HCT116 (cell line): ENCODE results near the gene ZBTB7C. TPM values are rescaled to one million over a fixed set of nuclear protein-coding genes. Genes with fewer than 3 reads are reported as not detected.

Experiments
- ATAC-seq: fragments of 200-7000 bp; cut with Tn5 transposase; 2 replicates; pipeline ENCODE4 v1.9.1; 2020; ENCODE audit warnings: mild to moderate bottlenecking, moderate library complexity
- BruUV-seq: library from RNA; stranded (reverse); fragments of 400-500 nt; replicated peaks from 2 replicates; lab custom pipeline; 2021; lab: Mats Ljungman, UMichigan
- CTCF ChIA-PET: fragments of 300-600 bp; sonication (Branson Sonifier 250); formaldehyde crosslinking; loops from one replicate; lab custom pipeline; 2021; ENCODE audit warnings: antibody characterized with exemption; lab: Charles Lee
- POLR2A ChIA-PET: fragments of 300-600, 350-600 bp; sonication (Branson Sonifier 250); formaldehyde crosslinking; loops from one replicate; lab custom pipeline; 2021; ENCODE audit warnings: antibody characterized with exemption; lab: Charles Lee
- RAD21 ChIA-PET, 2 experiments: fragments of 300-600 bp; sonication (Branson Sonifier 250); formaldehyde crosslinking; loops; one replicate each; lab custom pipeline; 2023; ENCODE audit warnings: low total read pairs in 2 of 2; ENCODE audit not compliant: uncharacterized antibody in 2 of 2, unreplicated experiment in 2 of 2, low non-redundant PET in 1 of 2; lab: Charles Lee
- DNase-seq: peaks from one replicate; pipeline ENCODE4 v3.0.0-alpha.2; 2010; ENCODE audit warnings: low read depth, low spot score
- H2AFZ ChIP-seq: fragments of 200-600 bp; shearing (Covaris generic), sonication (generic); 2 replicates; pipeline ENCODE4 v1.6.1; 2017; ENCODE audit warnings: low read depth, mixed run types, mixed read lengths, antibody characterized with exemption, low read length; ENCODE audit not compliant: poor library complexity, severe bottlenecking
- H3K27ac ChIP-seq: 2 replicates; pipeline ENCODE4 v1.5.1; 2012; ENCODE audit warnings: low read depth, low read length
- H3K27me3 ChIP-seq: fragments of 200-600 bp; sonication (generic); 2 replicates; pipeline ENCODE4 v1.6.1; 2016; ENCODE audit warnings: mixed run types, low read length, mixed read lengths; ENCODE audit not compliant: insufficient read depth
- H3K36me3 ChIP-seq, 2 experiments: fragments of 200-500 bp in 1 of 2; fragments of 200-600 bp in 1 of 2; sonication (Bioruptor generic) in 1 of 2; sonication (generic) in 1 of 2; 2 replicates each; pipeline versions ENCODE4 v1.5.1 to v1.6.1; 2014 to 2016; ENCODE audit warnings: low read length in 2 of 2, inconsistent platforms in 1 of 2, mixed read lengths in 1 of 2, mixed run types in 1 of 2; ENCODE audit not compliant: insufficient read depth in 2 of 2, control insufficient read depth in 1 of 2
- H3K4me1 ChIP-seq, 2 experiments: fragments of 200-600 bp in 1 of 2; sonication (generic) in 1 of 2; 2 replicates each; pipeline versions ENCODE4 v1.5.1 to v1.6.1; 2012 to 2017; ENCODE audit warnings: low read length in 2 of 2, inconsistent platforms in 1 of 2, mild to moderate bottlenecking in 1 of 2, mixed read lengths in 1 of 2, mixed run types in 1 of 2, moderate library complexity in 1 of 2; ENCODE audit not compliant: insufficient read depth in 2 of 2, control insufficient read depth in 1 of 2
- H3K4me2 ChIP-seq: fragments of 200-600 bp; sonication (generic); 2 replicates; pipeline ENCODE4 v1.6.1; 2017; ENCODE audit warnings: mixed run types, low read length, mixed read lengths
- H3K4me3 ChIP-seq, 2 experiments: fragments of 200-600 bp in 1 of 2; sonication (generic) in 1 of 2; replicated peaks in 1 of 2; 2 replicates each; pipeline ENCODE4 v1.5.1; 2011 to 2016; ENCODE audit warnings: low read length in 2 of 2, control low read depth in 1 of 2, low read depth in 1 of 2, mild to moderate bottlenecking in 1 of 2, mixed read lengths in 1 of 2, mixed run types in 1 of 2
- H3K79me2 ChIP-seq: fragments of 200-600 bp; sonication (generic); 2 replicates; pipeline ENCODE4 v1.6.1; 2017; ENCODE audit warnings: mild to moderate bottlenecking, mixed run types, low read length, moderate library complexity, mixed read lengths; ENCODE audit not compliant: insufficient read depth
- H3K9ac ChIP-seq: fragments of 200-600 bp; sonication (generic); 2 replicates; pipeline ENCODE4 v1.6.1; 2016; ENCODE audit warnings: low read length, mixed read lengths
- H3K9me2 ChIP-seq: fragments of 200-600 bp; sonication (generic), shearing (Covaris generic); 2 replicates; pipeline ENCODE4 v1.6.1; 2017; ENCODE audit warnings: mixed run types, mild to moderate bottlenecking, moderate library complexity; ENCODE audit not compliant: insufficient read depth
- H3K9me3 ChIP-seq, 2 experiments: fragments of 200-500 bp in 1 of 2; fragments of 200-600 bp in 1 of 2; sonication (Bioruptor generic) in 1 of 2; sonication (generic) in 1 of 2; 2 replicates each; pipeline ENCODE4 v1.6.1; 2014 to 2017; ENCODE audit warnings: low read length in 2 of 2, mixed read lengths in 2 of 2, inconsistent platforms in 1 of 2, low read depth in 1 of 2, mild to moderate bottlenecking in 1 of 2, mixed run types in 1 of 2, moderate library complexity in 1 of 2; ENCODE audit not compliant: control insufficient read depth in 1 of 2, insufficient read depth in 1 of 2
- H4K20me1 ChIP-seq: fragments of 200-600 bp; sonication (generic), shearing (Covaris generic); 2 replicates; pipeline ENCODE4 v1.6.1; 2017; ENCODE audit warnings: mixed run types, mild to moderate bottlenecking, moderate library complexity; ENCODE audit not compliant: insufficient read depth
- CBX3 ChIP-seq: IDR thresholded peaks from 2 replicates; pipeline ENCODE4 v1.6.1; 2012; ENCODE audit warnings: low read depth
- ELF1 ChIP-seq: IDR thresholded peaks from 2 replicates; pipeline ENCODE4 v1.6.1; 2012; ENCODE audit warnings: low read depth, borderline replicate concordance
- EZH2 ChIP-seq: fragments of 200-600 bp; sonication (generic); IDR thresholded peaks from 2 replicates; pipeline ENCODE4 v1.6.1; 2017; ENCODE audit warnings: antibody characterized with exemption, mixed run types
- EZH2phosphoT487 ChIP-seq: fragments of 200-600 bp; IDR thresholded peaks from 2 replicates; pipeline ENCODE4 v1.6.1; 2018; ENCODE audit warnings: antibody characterized with exemption, borderline replicate concordance
- FOSL1 ChIP-seq: IDR thresholded peaks from 2 replicates; pipeline ENCODE4 v1.6.1; 2012; ENCODE audit warnings: low read depth
- JUND ChIP-seq: IDR thresholded peaks from 2 replicates; pipeline ENCODE4 v1.6.1; 2012
- MAX ChIP-seq: IDR thresholded peaks from 2 replicates; pipeline ENCODE4 v1.6.1; 2012
- POLR2A ChIP-seq: IDR thresholded peaks from 2 replicates; pipeline ENCODE4 v1.7.0; 2011; ENCODE audit warnings: borderline replicate concordance; ENCODE audit not compliant: insufficient read depth, insufficient read length; ENCODE audit errors: extremely low read depth
- POLR2AphosphoS5 ChIP-seq: IDR thresholded peaks from 2 replicates; pipeline ENCODE4 v1.6.1; 2011; ENCODE audit warnings: mild to moderate bottlenecking, low read depth, low read length, moderate library complexity
- RAD21 ChIP-seq: IDR thresholded peaks from 2 replicates; pipeline ENCODE4 v1.6.1; 2012; ENCODE audit warnings: low read depth, mild to moderate bottlenecking
- SIN3A ChIP-seq: IDR thresholded peaks from 2 replicates; pipeline ENCODE4 v1.6.1; 2012; ENCODE audit warnings: low read depth
- SP1 ChIP-seq: IDR thresholded peaks from 2 replicates; pipeline ENCODE4 v1.6.1; 2012; ENCODE audit warnings: low read depth
- SRF ChIP-seq: IDR thresholded peaks from 2 replicates; pipeline ENCODE4 v1.6.1; 2012; ENCODE audit warnings: low read depth
- TCF7L2 ChIP-seq: IDR thresholded peaks from 2 replicates; pipeline ENCODE4 v1.7.0; 2011; ENCODE audit warnings: borderline replicate concordance, inconsistent platforms; ENCODE audit not compliant: insufficient read depth, insufficient read length; ENCODE audit errors: extremely low read depth
- YY1 ChIP-seq: IDR thresholded peaks from 2 replicates; pipeline ENCODE4 v1.6.1; 2011; ENCODE audit warnings: low read length, low read depth, moderate library complexity, mild to moderate bottlenecking; ENCODE audit not compliant: insufficient replicate concordance; ENCODE audit errors: extremely low read depth
- ZFX ChIP-seq: fragments of 450-650 bp; IDR thresholded peaks from 2 replicates; pipeline ENCODE4 v1.6.1; 2017
- ZNF274 ChIP-seq: fragments of 200-500 bp; sonication (Bioruptor generic); IDR thresholded peaks from 2 replicates; pipeline ENCODE4 v1.6.1; 2014; ENCODE audit warnings: mild to moderate bottlenecking, low read depth, low read length, inconsistent platforms
- intact Hi-C: fragments of 100-400 bp; cut with micrococcal nuclease; formaldehyde crosslinking; loops from 2 replicates; pipeline ENCODE4 v1.10.0; 2022
- total RNA-seq: library from RNA; stranded (reverse); gene quantifications from one replicate; pipeline ENCODE4 v1.2.1, GENCODE V29; 2021; ENCODE audit not compliant: unreplicated experiment
- TF ChIP-seq, protein P1 (sequence below): IDR thresholded peaks from 2 replicates; pipeline ENCODE4 v1.6.1; 2012
- TF ChIP-seq, protein P2 (sequence below), 3 experiments: fragments of 200-600 bp in 1 of 3; sonication (generic) in 1 of 3; IDR thresholded peaks in 2 of 3; conservative IDR thresholded peaks in 1 of 3; 2 replicates each; pipeline ENCODE4 v1.5.1; 2012 to 2017; ENCODE audit warnings: low read depth in 2 of 3, low read length in 2 of 3, antibody characterized with exemption in 1 of 3, borderline replicate concordance in 1 of 3, control low read depth in 1 of 3, mild to moderate bottlenecking in 1 of 3, mixed read lengths in 1 of 3, mixed run types in 1 of 3, moderate library complexity in 1 of 3; ENCODE audit not compliant: insufficient read depth in 1 of 3

The ZBTB7C gene
- total RNA-seq, 1 experiment from 2014 or later: 0.37 TPM

DNA sequence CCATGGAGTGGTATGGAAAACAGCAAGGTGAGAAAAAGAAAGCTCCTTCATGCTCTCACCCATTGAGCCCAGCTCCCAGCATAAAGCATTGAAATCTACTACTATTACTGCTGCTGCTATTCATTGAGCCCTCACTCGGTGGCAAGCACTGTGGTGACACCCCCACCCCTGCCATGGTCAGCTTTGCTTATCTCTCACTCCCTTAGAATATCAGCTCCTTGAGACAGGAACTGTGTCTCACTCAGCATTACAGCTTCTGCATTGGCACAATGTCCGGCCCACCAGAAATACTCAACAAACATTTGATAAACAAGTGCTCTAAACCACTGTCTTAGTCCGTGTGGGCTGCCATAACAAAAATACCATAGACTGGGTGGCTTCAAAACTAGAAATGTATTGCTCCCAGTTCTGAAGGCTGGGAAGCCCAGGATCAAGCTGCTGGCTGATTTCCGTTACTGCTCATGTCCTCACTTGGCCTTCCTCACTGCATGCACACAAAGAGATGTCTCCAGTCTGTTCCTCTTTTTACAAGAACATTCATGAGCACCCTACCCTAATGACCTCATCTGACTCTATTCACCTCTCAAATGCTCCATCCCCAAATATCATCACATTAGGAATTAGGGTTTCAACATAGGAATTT is 116.3 kb downstream of the ZBTB7C start:
- no peak for DNase-seq
- ATAC-seq: no peak
- CTCF ChIA-PET: no interaction called here

GRCh38 chr18:48292229-48292628 is 117.0 kb downstream of the ZBTB7C start:
- DNase-seq: no peak
- H3K9ac ChIP-seq: no peak overlapping the region
- no peaks in the 10 kb centered on the region for H4K20me1 ChIP-seq
- H3K9me2 ChIP-seq: no peaks in the 10 kb centered on the region
- TF ChIP-seq CBX3 (no peak), FOSL1 (no peak), JUND (no peak), EZH2 (no peak), SRF (no peak), ELF1 (no peak), SP1 (no peak), MAX (no peak), POLR2AphosphoS5 (no peak), ZNF274 (no peak)
- TF ChIP-seq, protein P1, sequence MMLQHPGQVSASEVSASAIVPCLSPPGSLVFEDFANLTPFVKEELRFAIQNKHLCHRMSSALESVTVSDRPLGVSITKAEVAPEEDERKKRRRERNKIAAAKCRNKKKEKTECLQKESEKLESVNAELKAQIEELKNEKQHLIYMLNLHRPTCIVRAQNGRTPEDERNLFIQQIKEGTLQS: no peak
- TF ChIP-seq, protein P2, sequence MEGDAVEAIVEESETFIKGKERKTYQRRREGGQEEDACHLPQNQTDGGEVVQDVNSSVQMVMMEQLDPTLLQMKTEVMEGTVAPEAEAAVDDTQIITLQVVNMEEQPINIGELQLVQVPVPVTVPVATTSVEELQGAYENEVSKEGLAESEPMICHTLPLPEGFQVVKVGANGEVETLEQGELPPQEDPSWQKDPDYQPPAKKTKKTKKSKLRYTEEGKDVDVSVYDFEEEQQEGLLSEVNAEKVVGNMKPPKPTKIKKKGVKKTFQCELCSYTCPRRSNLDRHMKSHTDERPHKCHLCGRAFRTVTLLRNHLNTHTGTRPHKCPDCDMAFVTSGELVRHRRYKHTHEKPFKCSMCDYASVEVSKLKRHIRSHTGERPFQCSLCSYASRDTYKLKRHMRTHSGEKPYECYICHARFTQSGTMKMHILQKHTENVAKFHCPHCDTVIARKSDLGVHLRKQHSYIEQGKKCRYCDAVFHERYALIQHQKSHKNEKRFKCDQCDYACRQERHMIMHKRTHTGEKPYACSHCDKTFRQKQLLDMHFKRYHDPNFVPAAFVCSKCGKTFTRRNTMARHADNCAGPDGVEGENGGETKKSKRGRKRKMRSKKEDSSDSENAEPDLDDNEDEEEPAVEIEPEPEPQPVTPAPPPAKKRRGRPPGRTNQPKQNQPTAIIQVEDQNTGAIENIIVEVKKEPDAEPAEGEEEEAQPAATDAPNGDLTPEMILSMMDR (IDR thresholded peaks at IDR 0.05 in 2 of 3, conservative IDR thresholded peaks at IDR 0.05 in 1 of 3; ENCODE audit: borderline replicate concordance in 1 of 3, insufficient read depth in 1 of 3, low read depth in 2 of 3, low read length in 2 of 3): no peak
- no peak overlapping the region for H3K27ac ChIP-seq
- CTCF ChIA-PET: no interaction called here
- POLR2A ChIA-PET: no interaction called here
- no peaks in the 10 kb centered on the region for H3K9me3 ChIP-seq
- intact Hi-C loops: no loop called here
- RAD21 ChIA-PET: no interaction called here
- no peak for ATAC-seq
- no peaks in the 10 kb centered on the region for H3K27me3 ChIP-seq
- H2AFZ ChIP-seq: no peak overlapping the region
- H3K4me3 ChIP-seq: no peak overlapping the region
- H3K4me2 ChIP-seq: no peak overlapping the region
- H3K4me1 ChIP-seq: no peaks in the 10 kb centered on the region
- H3K79me2 ChIP-seq: no peaks in the 10 kb centered on the region
- no peaks in the 10 kb centered on the region for H3K36me3 ChIP-seq
- BruUV-seq: no TSS peak

More for the DNA sequence above, 116.3 kb downstream of the ZBTB7C start:
- Histone ChIP-seq H3K9me2 (no peaks in the 10 kb centered on the region), H2AFZ (no peak overlapping the region), H3K9me3 (no peaks in the 10 kb centered on the region), H3K4me1 (no peaks in the 10 kb centered on the region), H3K79me2 (no peaks in the 10 kb centered on the region), H4K20me1 (no peaks in the 10 kb centered on the region), H3K27me3 (no peaks in the 10 kb centered on the region), H3K36me3 (no peaks in the 10 kb centered on the region), H3K9ac (no peak overlapping the region), H3K4me2 (no peak overlapping the region), H3K27ac (no peak overlapping the region), H3K4me3 (no peak overlapping the region)
- intact Hi-C loops: no loop called here
- ChIA-PET POLR2A (no interaction called here), RAD21 (no interaction called here)
- TF ChIP-seq FOSL1: no peak
- no peak for TF ChIP-seq SIN3A
- no peak for TF ChIP-seq RAD21
- no peak for TF ChIP-seq MAX
- TF ChIP-seq SP1: no peak
- TF ChIP-seq ZNF274: no peak
- TF ChIP-seq ZFX: no peak
- TF ChIP-seq CBX3: no peak
- TF ChIP-seq EZH2phosphoT487: no peak
- no peak for TF ChIP-seq POLR2A
- TF ChIP-seq, protein P1: no peak
- no peak for TF ChIP-seq EZH2
- TF ChIP-seq ELF1: no peak
- TF ChIP-seq YY1: no peak
- TF ChIP-seq POLR2AphosphoS5: no peak
- no peak for TF ChIP-seq TCF7L2
- BruUV-seq: no TSS peak
